K562 (cell line): ENCODE measurements around the gene SNRPD2. TPM values are rescaled to one million over a fixed set of nuclear protein-coding genes. Genes with fewer than 3 reads are reported as not detected.

Experiments
- ARID2 ChIP-seq: fragments of 450-650 bp; IDR thresholded peaks from 2 replicates; pipeline ENCODE4 v1.6.1; 2017; ENCODE audit warnings: antibody characterized with exemption, mild to moderate bottlenecking
- ATF7 ChIP-seq: fragments of 450-650 bp; IDR thresholded peaks from 2 replicates; pipeline ENCODE4 v1.7.1; 2014; ENCODE audit warnings: mild to moderate bottlenecking, moderate library complexity
- CREB3L1 ChIP-seq: fragments of 450-650 bp; IDR thresholded peaks from 2 replicates; pipeline ENCODE4 v1.6.1; 2014; ENCODE audit warnings: low read depth, mild to moderate bottlenecking, moderate library complexity, borderline replicate concordance
- DACH1 ChIP-seq: fragments of 450-650 bp; IDR thresholded peaks from 2 replicates; pipeline ENCODE4 v1.6.1; 2018; ENCODE audit not compliant: partially characterized antibody
- GATAD2A ChIP-seq: fragments of 450-650 bp; IDR thresholded peaks from 2 replicates; pipeline ENCODE4 v1.6.1; 2017
- GATAD2B ChIP-seq: fragments of 450-650 bp; IDR thresholded peaks from 2 replicates; pipeline ENCODE4 v1.6.1; 2017; ENCODE audit warnings: mild to moderate bottlenecking, borderline replicate concordance
- HSF4 ChIP-seq: fragments of 250-450 bp; sonication (Bioruptor Pico); IDR thresholded peaks from 2 replicates; pipeline ENCODE4 v2.1.2; 2022; ENCODE audit warnings: mild to moderate bottlenecking, moderate library complexity, borderline replicate concordance
- NCOA4 ChIP-seq: fragments of 450-650 bp; IDR thresholded peaks from 2 replicates; pipeline ENCODE4 v1.6.1; 2018; ENCODE audit warnings: mild to moderate bottlenecking; ENCODE audit not compliant: partially characterized antibody
- RBM17 ChIP-seq: fragments of 200-400 bp; formaldehyde crosslinking; IDR thresholded peaks from 2 replicates; pipeline ENCODE4 v1.6.1; 2017; ENCODE audit warnings: low read depth, mild to moderate bottlenecking, low read length, borderline replicate concordance
- STAT5A ChIP-seq: IDR thresholded peaks from 2 replicates; pipeline ENCODE4 v1.6.1; 2012; ENCODE audit warnings: low read length, inconsistent platforms, borderline replicate concordance
- USF1 ChIP-seq: sonication (generic); formaldehyde crosslinking; IDR thresholded peaks from 2 replicates; pipeline ENCODE4 v1.9.0; 2022; ENCODE audit warnings: mild to moderate bottlenecking, missing genetic modification reagents
- ZBTB40 ChIP-seq, 2 experiments: fragments of 450-650 bp in 1 of 2; sonication (generic) in 1 of 2; formaldehyde crosslinking in 1 of 2; IDR thresholded peaks; 2 replicates each; pipeline versions ENCODE4 v1.7.1 to v1.9.0; 2016 to 2022; ENCODE audit warnings: inconsistent platforms in 1 of 2, mild to moderate bottlenecking in 1 of 2, missing genetic modification reagents in 1 of 2
- ZKSCAN1 ChIP-seq: fragments of 150-350 bp; IDR thresholded peaks from 2 replicates; pipeline ENCODE4 v1.6.1; 2016; ENCODE audit warnings: low read depth, low read length
- ZNF175 ChIP-seq: fragments of 200-800 bp; sonication (Bioruptor generic); IDR thresholded peaks from 2 replicates; pipeline ENCODE4 v1.6.1; 2016; ENCODE audit warnings: low read depth, mild to moderate bottlenecking, missing genetic modification characterization, missing compliant biosample characterization
- ZNF239 ChIP-seq: fragments of 250-450 bp; sonication (Bioruptor Pico); IDR thresholded peaks from 2 replicates; pipeline ENCODE4 v1.4.0; 2020; ENCODE audit warnings: mild to moderate bottlenecking
- polyA plus RNA-seq, 8 experiments: library from polyadenylated mRNA; depleted of rRNA in 4 of 8; stranded (reverse) in 5 of 8; unstranded in 3 of 8; fragments of >200 nt; fragmentation: Nextera tagmentation in 2 of 8; fragmentation: Illumina TruSeq in 1 of 8; extraction: Ambion mirVana in 2 of 8; extraction: Trizol in 1 of 8; gene quantifications; 2 replicates each; pipeline versions ENCODE4 v1.2.1 to v1.2.3, GENCODE V29; 2011 to 2014; ENCODE audit warnings: inconsistent platforms in 1 of 8, missing spikeins in 1 of 8
- total RNA-seq, 7 experiments: library from RNA; depleted of rRNA in 6 of 7; stranded (reverse); fragments of >200 nt in 6 of 7; fragmentation: Illumina TruSeq in 2 of 7; extraction: Trizol in 2 of 7; gene quantifications; 2 replicates each; pipeline versions ENCODE4 v1.2.1 to v1.2.3, GENCODE V29; 2011 to 2021; ENCODE audit warnings: low replicate concordance in 1 of 7

Gene SNRPD2
- total and polyA plus RNA-seq, 9 of the 15 experiments (the other 6 are each of a cell fraction or from before 2014, with no cell fraction given), result 728 to 4,411 (median 1,029) TPM

- TF ChIP-seq ZKSCAN1 (peak; percentile 49; the same call in 1 of the 2 replicates), GATAD2B (no peak), DACH1 (no peak), ZNF239 (CRISPR knock-in tag) (no peak), GATAD2A (no peak), ZNF175 (peak; percentile 39; the same call in 1 of the 2 replicates), NCOA4 (no peak), CREB3L1 (peak; percentile 98), USF1 (CRISPR knock-in tag) (no peak), HSF4 (CRISPR knock-in tag) (no peak), STAT5A (no peak), ATF7 (peak; percentile 69; the same call in 1 of the 2 replicates), ZBTB40 (IDR thresholded peaks at IDR 0.05) (peak; percentile 84), ZBTB40 (CRISPR knock-in tag; IDR thresholded peaks at IDR 0.05) (no peak), ARID2 (peak; percentile 65), RBM17 (no peak)
Measured at GRCh38 chr19:45730368-45731288, 38.9 kb upstream of the SNRPD2 start, which contains the start of gene FBXO46 (continued).
